HG03439 (cell line): ENCODE measurements around the gene C4A.
A peak's percentile ranks its signal among the peaks of the same experiment; 100 is the strongest.
"Not testable (repeated sequence)": the region's sequence is repeated elsewhere in the genome, so short reads cannot be mapped to it uniquely, and the experiment has no call there.

Experiments
- ATAC-seq: cut with Tn5 transposase; IDR thresholded peaks from one replicate; pipeline ENCODE4 v1.9.1; 2021; ENCODE audit warnings: mild to moderate bottlenecking, moderate library complexity; ENCODE audit not compliant: unreplicated experiment

The C4A gene

GRCh38 chr6:31981744-31982143 lies at the start of gene C4A:
TSS of gene C4A (plus strand) at chr6:31982057. CDS start at chr6:31982108, 51 bp downstream.
- not testable (repeated sequence) for ATAC-seq

- ATAC-seq = not testable (repeated sequence)
Observed at GRCh38 chr6:31932137-31932536, 49.7 kb upstream of the C4A start.

- no peak for ATAC-seq
Observed at GRCh38 chr6:31933537-31933936, 48.3 kb upstream of the C4A start.

- ATAC-seq = no peak
Observed at GRCh38 chr6:31935021-31935420, 46.8 kb upstream of the C4A start.

GRCh38 chr6:31935823-31936222 lies 46.0 kb upstream of the C4A start:
- no peak for ATAC-seq

- no peak for ATAC-seq
Observed at GRCh38 chr6:31940256-31940664, 41.6 kb upstream of the C4A start.

- no peak for ATAC-seq
Observed at GRCh38 chr6:31943742-31944141, 38.1 kb upstream of the C4A start.

- ATAC-seq = no peak
Observed at GRCh38 chr6:31945154-31945506, 36.7 kb upstream of the C4A start.

GRCh38 chr6:31945507-31946369 lies 36.1 kb upstream of the C4A start, which contains the start of gene CFB:
TSS of gene CFB (plus strand) at chr6:31946095. CDS start at chr6:31946222, 127 bp downstream.
- no peak for ATAC-seq

GRCh38 chr6:31946370-31946885 lies 35.4 kb upstream of the C4A start:
- ATAC-seq = no peak

GRCh38 chr6:31947070-31947675 lies 34.7 kb upstream of the C4A start:
- no peak for ATAC-seq

GRCh38 chr6:31947864-31948263 lies 34.0 kb upstream of the C4A start:
- no peak for ATAC-seq

GRCh38 chr6:31948306-31948705 lies 33.6 kb upstream of the C4A start:
- ATAC-seq = no peak

- ATAC-seq = no peak
Observed at GRCh38 chr6:31948753-31949413, 33.0 kb upstream of the C4A start.

- ATAC-seq = no peak
Observed at GRCh38 chr6:31949926-31950548, 31.8 kb upstream of the C4A start.

GRCh38 chr6:31952140-31952805 lies 29.6 kb upstream of the C4A start:
- no peak for ATAC-seq

- ATAC-seq = no peak
Observed at GRCh38 chr6:31952890-31953289, 29.0 kb upstream of the C4A start.

GRCh38 chr6:31954511-31954910 lies 27.3 kb upstream of the C4A start:
- no peak for ATAC-seq

GRCh38 chr6:31956796-31957195 lies 25.1 kb upstream of the C4A start:
- ATAC-seq = no peak

- ATAC-seq = peak; percentile 7
Observed at GRCh38 chr6:31958412-31958740, 23.5 kb upstream of the C4A start.
